Measurements from ENCODE around the gene AUNIP.
"Not testable (repeated sequence)": the region's sequence is repeated elsewhere in the genome, so short reads cannot be mapped to it uniquely, and the experiment has no call there.

Gene AUNIP

DNA sequence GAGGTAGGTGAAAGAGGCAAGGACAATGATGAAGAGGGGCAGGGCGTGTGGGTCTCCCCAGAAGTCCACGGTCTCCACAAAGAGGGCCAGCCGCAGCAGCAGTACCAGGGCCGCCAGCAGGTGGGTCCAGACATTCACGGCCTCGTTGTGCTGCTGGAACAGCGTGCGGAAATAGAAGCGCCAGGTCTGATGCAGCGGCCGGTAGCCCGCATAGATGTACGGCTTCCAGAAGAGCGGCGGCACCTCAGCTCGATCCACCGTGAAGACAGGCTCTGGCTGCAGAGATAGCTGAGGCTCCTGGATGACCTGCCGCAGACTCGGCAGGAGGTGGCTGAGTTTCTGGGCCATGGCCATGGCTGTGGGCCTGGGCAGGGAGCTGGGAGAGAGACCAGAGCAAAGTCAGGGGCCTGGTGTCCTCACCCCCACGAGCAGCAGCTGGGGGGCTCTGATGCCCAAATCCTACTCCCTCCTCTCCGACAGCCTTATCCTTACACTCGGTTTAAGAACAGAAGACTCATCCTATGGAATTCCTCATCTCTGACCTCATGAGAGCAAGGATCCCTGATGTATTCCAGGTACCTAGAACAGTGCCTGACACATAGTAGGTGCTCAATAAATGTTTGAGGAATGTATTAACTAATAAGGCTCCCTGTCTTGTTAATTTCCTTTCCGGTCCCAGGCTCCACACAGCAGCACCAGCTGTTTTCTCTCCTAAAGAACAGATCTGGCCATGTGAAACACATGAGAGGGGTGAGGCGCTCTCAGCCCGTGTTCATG, 4.4 kb upstream of the AUNIP start:
- DNase-seq, result no peak

DNA sequence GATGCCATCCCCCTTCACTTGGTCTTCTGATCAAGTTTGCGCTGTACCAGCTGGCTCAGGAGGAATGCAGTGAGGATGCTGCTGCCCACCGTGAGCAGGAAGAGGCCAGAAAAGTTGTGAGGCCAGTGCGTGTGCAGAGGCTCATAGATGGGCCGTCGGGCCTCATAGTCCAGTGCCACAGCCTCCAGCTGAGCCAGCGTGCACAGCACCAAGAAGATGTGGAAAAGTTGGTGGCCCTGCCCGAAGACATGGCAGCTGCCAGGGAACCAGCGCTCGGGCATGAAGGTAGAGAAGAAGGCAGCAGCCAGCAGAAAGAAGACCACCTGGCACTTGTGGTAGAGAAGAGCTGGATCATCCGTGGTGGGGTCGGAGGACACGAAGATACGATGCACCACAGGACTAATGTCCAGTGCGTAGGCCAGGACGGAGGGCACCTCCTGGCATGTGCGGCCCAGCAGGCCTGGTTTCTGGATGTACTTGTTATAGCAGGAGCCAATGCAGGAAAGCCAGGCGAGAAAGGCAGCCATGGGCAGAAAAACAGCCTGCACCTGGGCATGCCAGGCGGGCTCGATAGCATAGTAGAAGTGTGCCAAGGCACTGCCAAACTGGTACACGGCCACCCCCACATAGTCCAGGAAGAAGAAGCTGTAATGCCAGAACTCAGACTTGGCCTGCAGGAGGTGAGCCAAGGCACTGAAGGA, 3.7 kb upstream of the AUNIP start:
- DNase-seq, result no peak

DNA sequence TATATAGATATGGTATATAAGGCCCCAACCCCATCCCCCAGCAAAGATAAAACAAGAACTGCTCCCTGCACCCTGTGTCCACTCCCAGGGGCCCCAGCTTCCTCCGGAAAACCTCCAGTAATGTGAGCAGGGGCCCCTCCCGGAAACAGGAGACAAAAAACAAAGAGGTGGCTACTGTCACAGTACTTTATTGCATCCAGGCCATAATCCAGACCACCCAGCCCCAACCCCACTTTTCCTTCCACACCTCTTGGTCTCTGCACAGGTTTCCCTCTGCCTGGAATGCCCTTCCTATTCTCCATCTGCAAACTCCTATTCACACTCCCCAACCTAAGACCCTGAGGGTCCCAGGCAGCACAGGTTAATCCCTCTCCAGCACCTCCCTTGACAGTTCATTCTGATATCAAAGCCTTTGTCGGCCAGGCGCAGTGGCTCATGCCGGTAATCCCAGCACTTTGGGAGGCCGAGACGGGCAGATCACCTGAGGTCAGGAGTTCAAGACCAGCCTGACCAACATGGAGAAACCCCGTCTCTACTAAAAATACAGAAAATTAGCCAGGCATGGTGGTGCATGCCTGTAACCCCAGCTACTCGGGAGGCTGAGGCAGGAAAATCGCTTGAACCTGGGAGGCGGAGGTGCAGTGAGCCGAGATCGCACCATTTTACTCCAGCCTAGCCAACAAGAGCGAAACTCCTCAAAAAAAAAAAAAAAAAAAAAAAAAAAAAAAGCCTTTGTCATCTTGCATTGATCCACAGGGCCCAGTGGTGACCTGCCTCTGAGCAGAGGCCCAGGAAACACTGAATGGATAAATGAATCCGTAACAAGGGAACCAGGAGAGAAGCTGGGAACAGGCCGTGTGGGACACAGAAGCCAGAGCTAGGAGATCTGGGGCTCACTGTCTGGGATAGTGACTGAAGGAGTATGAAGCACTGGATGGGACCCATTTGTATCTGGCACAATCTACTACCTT, 2.3 kb upstream of the AUNIP start:
- no peak for DNase-seq

- no peak for DNase-seq
These were observed 763 bp downstream of the AUNIP start for GRCh38 chr1:25858494-25858893.

- DNase-seq, result no peak
These were observed 2.4 kb downstream of the AUNIP start for GRCh38 chr1:25856856-25857255.

GRCh38 chr1:25854554-25854953, 4.7 kb downstream of the AUNIP start:
- no peak for DNase-seq

DNA sequence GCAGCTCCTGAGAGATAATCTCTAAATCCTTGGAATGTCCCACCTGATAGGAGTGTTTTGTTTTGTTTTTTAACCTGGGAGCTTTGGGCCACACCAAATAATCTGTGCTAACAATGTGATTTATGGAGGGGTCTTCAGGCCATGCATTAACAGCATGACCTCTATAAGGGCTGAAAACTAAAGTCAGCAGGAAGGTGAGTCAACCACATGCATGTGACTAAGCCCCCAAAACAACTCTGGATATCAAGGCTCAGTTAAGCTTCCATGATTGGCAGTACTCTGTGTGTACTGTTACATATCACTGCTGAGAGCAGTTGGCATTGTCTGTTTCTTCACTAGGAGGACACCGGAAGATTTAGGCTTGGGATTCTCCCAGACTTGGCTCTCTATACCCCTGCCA, 10.7 kb downstream of the AUNIP start:
- no peak for DNase-seq

DNA sequence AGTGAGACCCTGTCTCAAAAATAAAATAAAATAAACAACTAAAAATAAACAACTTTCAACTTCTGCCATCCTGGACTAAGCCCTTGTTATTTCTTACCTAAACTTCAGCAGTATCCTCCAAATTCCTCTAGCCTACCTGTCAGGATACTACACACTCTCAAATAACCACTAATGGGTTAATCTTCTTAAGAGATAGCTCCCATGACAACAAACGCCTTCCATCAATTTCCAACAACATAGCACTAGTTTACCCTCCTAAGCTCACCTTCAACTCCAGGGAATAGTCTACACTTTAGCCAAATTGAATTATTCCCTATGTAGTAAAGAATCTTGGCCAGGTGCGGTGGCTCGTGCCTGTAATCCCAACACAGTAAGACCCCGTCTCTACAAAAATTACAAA, 11.3 kb downstream of the AUNIP start:
- no peak for DNase-seq

- DNase-seq, result no peak
These were observed 13.6 kb downstream of the AUNIP start for GRCh38 chr1:25845664-25846063.

DNA sequence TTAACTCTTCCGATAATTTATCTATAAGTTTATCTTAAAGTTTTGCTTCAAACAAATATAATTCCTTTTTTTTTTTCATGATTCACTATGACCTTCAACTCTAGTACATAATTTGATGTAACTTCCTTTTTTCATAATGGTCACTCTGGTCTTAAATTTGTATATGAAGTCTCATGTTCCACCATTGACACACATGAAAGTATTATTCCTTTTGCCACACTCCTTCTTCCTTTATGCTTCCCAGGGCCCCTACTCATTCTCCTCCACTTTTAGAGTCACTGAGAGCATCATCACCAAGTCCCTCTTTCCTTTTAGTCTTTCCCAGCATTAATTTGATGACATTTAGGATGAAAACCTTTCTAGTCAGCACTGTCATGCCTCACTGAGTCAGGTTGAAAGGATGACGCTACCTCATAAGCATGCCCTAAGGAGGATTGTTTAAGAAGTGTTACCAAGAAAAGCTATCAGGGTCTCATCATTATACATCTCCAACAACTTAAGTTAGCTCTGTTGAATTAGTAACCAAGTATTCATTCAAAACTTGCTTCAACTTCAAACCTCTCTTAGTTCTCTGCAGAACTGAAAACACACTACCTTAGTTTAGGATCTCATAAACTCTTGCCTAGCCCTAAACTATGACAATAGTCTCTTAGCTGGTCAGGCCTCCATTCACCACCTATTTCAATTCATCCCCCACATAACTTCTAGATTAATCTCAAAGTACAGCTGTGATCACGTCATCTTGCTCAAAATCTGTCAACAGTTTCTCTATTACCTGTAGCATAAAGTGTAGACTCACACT, 14.5 kb downstream of the AUNIP start:
- DNase-seq, result no peak

GRCh38 chr1:25843483-25843882, 15.8 kb downstream of the AUNIP start:
- DNase-seq, result no peak

- DNase-seq, result not testable (repeated sequence)
These were observed 19.4 kb downstream of the AUNIP start for GRCh38 chr1:25839808-25840207.

GRCh38 chr1:25837262-25837875, 21.9 kb downstream of the AUNIP start:
- DNase-seq, result no peak

DNA sequence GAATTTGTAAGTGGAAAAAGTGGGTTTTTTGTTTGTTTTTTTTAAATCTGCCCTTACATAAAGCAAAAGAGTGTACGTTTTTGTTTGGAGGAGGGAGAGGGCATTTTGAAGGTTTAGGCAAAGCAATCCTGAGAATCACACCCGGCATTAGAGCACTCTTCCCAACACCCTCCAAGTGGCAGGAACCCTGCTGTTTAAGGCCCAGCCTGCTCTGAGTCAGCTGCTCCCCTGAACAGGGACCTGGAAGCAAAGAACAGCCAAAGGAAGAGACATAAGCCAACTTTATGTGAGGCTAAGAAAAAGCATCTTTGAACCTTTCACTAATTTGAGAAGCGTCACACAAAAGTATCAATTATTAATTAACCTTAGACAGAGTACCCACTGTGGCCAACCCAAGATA, 22.6 kb downstream of the AUNIP start:
- DNase-seq, result no peak

GRCh38 chr1:25834894-25835293, 24.4 kb downstream of the AUNIP start:
- no peak for DNase-seq

- no peak for DNase-seq
These were observed 26.1 kb downstream of the AUNIP start for GRCh38 chr1:25833158-25833557.

- DNase-seq, result no peak
These were observed 26.8 kb downstream of the AUNIP start for GRCh38 chr1:25832336-25833037.

- DNase-seq, result no peak
These were observed 27.6 kb downstream of the AUNIP start for GRCh38 chr1:25831569-25832196.

DNA sequence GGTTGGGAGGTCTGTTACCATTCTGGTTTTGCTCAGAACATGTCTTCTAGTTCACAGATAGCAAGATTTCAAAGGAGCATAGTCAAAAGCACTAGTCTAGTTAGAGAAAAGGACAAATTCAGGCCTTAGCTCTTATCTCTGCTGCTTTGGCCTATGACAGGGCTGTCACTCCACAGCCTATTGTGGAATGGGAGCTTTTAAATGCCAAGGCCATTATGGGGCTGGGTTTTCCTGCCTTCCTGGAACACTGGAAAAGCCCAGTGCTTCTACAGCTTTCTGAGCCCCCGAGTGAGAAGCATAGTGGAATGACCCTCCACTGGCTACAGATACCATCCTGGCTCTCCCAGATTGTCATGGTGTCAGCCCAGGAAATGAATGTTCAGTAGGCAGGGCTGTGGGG, 30.2 kb downstream of the AUNIP start:
- DNase-seq, result no peak

DNA sequence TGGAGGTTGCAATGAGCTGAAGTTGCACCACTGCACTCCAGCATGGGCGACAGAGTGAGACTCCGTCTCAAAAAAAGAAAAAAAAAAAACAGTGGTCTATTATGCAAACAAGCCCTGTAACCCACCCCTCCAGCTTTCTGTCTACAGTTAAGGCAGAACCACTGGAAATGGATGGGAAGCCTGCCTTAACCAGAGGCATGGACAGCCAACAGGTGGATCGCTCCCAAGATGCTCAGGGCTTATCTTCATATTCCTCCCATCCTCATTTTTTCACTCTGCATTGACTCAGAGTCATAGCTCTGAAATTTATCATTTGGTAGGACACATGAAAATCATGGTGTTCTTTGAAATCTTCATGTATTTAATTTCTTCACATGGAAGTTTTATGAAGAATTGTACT, 30.8 kb downstream of the AUNIP start:
- DNase-seq, result no peak

- no peak for DNase-seq
These were observed 32.7 kb downstream of the AUNIP start for GRCh38 chr1:25826571-25826970.
